A549 (cell line): ENCODE results near the gene TRIO. TPM values are rescaled to one million over a fixed set of nuclear protein-coding genes. Genes with fewer than 3 reads are reported as not detected.

Experiments
- ATAC-seq, 2 experiments: fragments of 200-7000 bp in 1 of 2; fragments of >200 bp in 1 of 2; cut with Nextera tagmentation in 1 of 2; cut with Tn5 transposase in 1 of 2; 3 replicates each; pipeline versions ENCODE4 v1.8.0 to v1.9.1; 2018 to 2020; ENCODE audit warnings: mild to moderate bottlenecking in 1 of 2, moderate library complexity in 1 of 2
- CTCF ChIA-PET: fragments of 300-600 bp; sonication (Branson Sonifier 250); formaldehyde crosslinking; extraction: SDS; loops from one replicate; lab custom pipeline; 2021; ENCODE audit warnings: antibody characterized with exemption, inconsistent platforms; lab: Yijun Ruan, JAX
- POLR2A ChIA-PET: fragments of 350-600 bp; formaldehyde crosslinking; extraction: SDS; loops from one replicate; lab custom pipeline; 2021; ENCODE audit warnings: antibody characterized with exemption, inconsistent platforms; lab: Yijun Ruan, JAX
- DNase-seq, 2 experiments: peaks; one replicate each; pipeline versions ENCODE4 v3.0.0 to v3.0.0-alpha.2; 2011 to 2016; ENCODE audit warnings: low read depth in 1 of 2, low spot score in 1 of 2
- FAIRE-seq: peaks from 2 replicates; lab custom pipeline; 2011; peaks lifted over from hg19 to GRCh38; lab: Jason Lieb, UNC
- H3K27ac ChIP-seq, 2 experiments: fragments of >200 bp; sonication (Bioruptor Twin); formaldehyde crosslinking; 3 replicates each; pipeline ENCODE4 v1.5.1; 2016 to 2017
- H3K4me1 ChIP-seq: fragments of >200 bp; sonication (Bioruptor Twin); formaldehyde crosslinking; 3 replicates; pipeline ENCODE4 v1.6.1; 2016
- H3K4me2 ChIP-seq: fragments of >200 bp; sonication (Bioruptor Twin); formaldehyde crosslinking; 3 replicates; pipeline ENCODE4 v1.6.1; 2016
- H3K4me3 ChIP-seq: fragments of >200 bp; sonication (Bioruptor Twin); formaldehyde crosslinking; 3 replicates; pipeline ENCODE4 v1.5.1; 2016
- H3K9me3 ChIP-seq: fragments of >200 bp; sonication (Bioruptor Twin); formaldehyde crosslinking; 3 replicates; pipeline ENCODE4 v1.6.1; 2016
- CEBPB ChIP-seq, 2 experiments: fragments of >200 bp in 1 of 2; sonication (Bioruptor Twin) in 1 of 2; formaldehyde crosslinking in 1 of 2; IDR thresholded peaks; 2 replicates each; pipeline ENCODE4 v1.6.1; 2012 to 2016
- CHD2 ChIP-seq: fragments of 150-350 bp; IDR thresholded peaks from 2 replicates; pipeline ENCODE4 v1.6.1; 2014; ENCODE audit warnings: low read length; ENCODE audit not compliant: partially characterized antibody
- E2F6 ChIP-seq: IDR thresholded peaks from 2 replicates; pipeline ENCODE4 v1.6.1; 2012; ENCODE audit warnings: low read depth, borderline replicate concordance
- EHF ChIP-seq: fragments of 250-450 bp; sonication (Bioruptor Pico); IDR thresholded peaks from 2 replicates; pipeline ENCODE4 v1.5.0; 2020; ENCODE audit warnings: mild to moderate bottlenecking
- EP300 ChIP-seq, 2 experiments: fragments of >200 bp; sonication (Bioruptor Twin); formaldehyde crosslinking; IDR thresholded peaks; 2 replicates in 1 of 2; 3 replicates in 1 of 2; pipeline ENCODE4 v1.6.1; 2016 to 2017
- ESRRA ChIP-seq: fragments of 150-350 bp; IDR thresholded peaks from 2 replicates; pipeline ENCODE4 v1.6.1; 2014; ENCODE audit warnings: mild to moderate bottlenecking, low read length, borderline replicate concordance
- FOSB ChIP-seq: fragments of 250-450 bp; sonication (Bioruptor Pico); IDR thresholded peaks from 2 replicates; pipeline ENCODE4 v1.5.0; 2020; ENCODE audit warnings: mild to moderate bottlenecking, moderate library complexity
- FOSL2 ChIP-seq, 2 experiments: fragments of 450-650 bp in 1 of 2; fragments of >200 bp in 1 of 2; sonication (Bioruptor Twin) in 1 of 2; formaldehyde crosslinking; IDR thresholded peaks; 2 replicates each; pipeline versions ENCODE4 v1.5.0 to v1.6.1; 2016 to 2020; ENCODE audit warnings: mild to moderate bottlenecking in 1 of 2, moderate library complexity in 1 of 2
- HDAC2 ChIP-seq: fragments of 200-600 bp; sonication (generic); IDR thresholded peaks from 2 replicates; pipeline ENCODE4 v1.6.1; 2016
- HEYL ChIP-seq: fragments of 250-450 bp; sonication (Bioruptor Pico); IDR thresholded peaks from 2 replicates; pipeline ENCODE4 v1.8.0; 2021; ENCODE audit warnings: mild to moderate bottlenecking, moderate library complexity
- JUN ChIP-seq, 2 experiments: fragments of >200 bp; sonication (Bioruptor Twin); formaldehyde crosslinking; IDR thresholded peaks; 2 replicates in 1 of 2; 3 replicates in 1 of 2; pipeline ENCODE4 v1.6.1; 2016 to 2017
- JUNB ChIP-seq: fragments of >200 bp; sonication (Bioruptor Twin); formaldehyde crosslinking; IDR thresholded peaks from 2 replicates; pipeline ENCODE4 v1.6.1; 2016
- MAX ChIP-seq: IDR thresholded peaks from 2 replicates; pipeline ENCODE4 v1.6.1; 2012
- NPAS2 ChIP-seq: fragments of 250-450 bp; sonication (Bioruptor Pico); IDR thresholded peaks from 2 replicates; pipeline ENCODE4 v1.8.0; 2022; ENCODE audit warnings: mild to moderate bottlenecking, moderate library complexity, borderline replicate concordance
- PHF8 ChIP-seq: fragments of 200-600 bp; sonication (generic); IDR thresholded peaks from 2 replicates; pipeline ENCODE4 v1.6.1; 2016; ENCODE audit warnings: low read depth, mild to moderate bottlenecking, antibody characterized with exemption, moderate library complexity, borderline replicate concordance
- RAD21 ChIP-seq, 2 experiments: fragments of >200 bp in 1 of 2; sonication (Bioruptor Twin) in 1 of 2; formaldehyde crosslinking in 1 of 2; IDR thresholded peaks in 1 of 2; conservative IDR thresholded peaks in 1 of 2; 2 replicates in 1 of 2; 3 replicates in 1 of 2; pipeline ENCODE4 v1.6.1; 2012 to 2018; ENCODE audit warnings: inconsistent platforms in 1 of 2
- RFX5 ChIP-seq: fragments of 450-650 bp; IDR thresholded peaks from 2 replicates; pipeline ENCODE4 v1.7.1; 2014; ENCODE audit warnings: antibody characterized with exemption, mild to moderate bottlenecking, moderate library complexity
- RNF2 ChIP-seq: fragments of 200-600 bp; sonication (generic); IDR thresholded peaks from 2 replicates; pipeline ENCODE4 v1.6.1; 2016; ENCODE audit warnings: low read depth, mild to moderate bottlenecking, antibody characterized with exemption, moderate library complexity, borderline replicate concordance
- SREBF2 ChIP-seq: fragments of 450-650 bp; IDR thresholded peaks from 2 replicates; pipeline ENCODE4 v1.6.1; 2014; ENCODE audit warnings: mild to moderate bottlenecking, moderate library complexity
- TFCP2L1 ChIP-seq: fragments of 250-450 bp; sonication (Bioruptor Pico); IDR thresholded peaks from 2 replicates; pipeline ENCODE4 v1.5.0; 2021; ENCODE audit warnings: mild to moderate bottlenecking
- ZC3H11A ChIP-seq: fragments of 450-650 bp; IDR thresholded peaks from 2 replicates; pipeline ENCODE4 v1.6.1; 2014; ENCODE audit warnings: antibody characterized with exemption, mild to moderate bottlenecking
- ZFP36 ChIP-seq: fragments of 450-650 bp; IDR thresholded peaks from 2 replicates; pipeline ENCODE4 v1.6.1; 2014; ENCODE audit warnings: borderline replicate concordance; ENCODE audit not compliant: partially characterized antibody
- ZSCAN20 ChIP-seq: fragments of 250-450 bp; sonication (Bioruptor Pico); IDR thresholded peaks from 2 replicates; pipeline ENCODE4 v1.8.0; 2022; ENCODE audit warnings: mild to moderate bottlenecking, moderate library complexity
- WGBS: methylation state at CpG from one replicate; pipeline ENCODE4 v1.1.6; 2017; ENCODE audit errors: missing lambda C conversion rate; 5-methylcytosine and 5-hydroxymethylcytosine counted together
- polyA plus RNA-seq, 4 experiments: library from polyadenylated mRNA; depleted of rRNA in 3 of 4; stranded (reverse); fragments of >200 nt; fragmentation: RNase III in 1 of 4; extraction: RNeasy Plus Mini Kit Qiagen cat#74134 plus additional on column Dnase treatment in 1 of 4; gene quantifications; 2 replicates in 3 of 4; 3 replicates in 1 of 4; pipeline ENCODE4 v1.2.3, GENCODE V29; 2011 to 2017
- TF ChIP-seq, protein P1 (sequence below): IDR thresholded peaks from 2 replicates; pipeline ENCODE4 v1.6.1; 2012
- TF ChIP-seq, protein P2 (sequence below): fragments of >200 bp; sonication (Bioruptor Twin); formaldehyde crosslinking; IDR thresholded peaks from 3 replicates; pipeline ENCODE4 v1.5.1; 2016
- TF ChIP-seq, protein P3 (sequence below): fragments of 200-600 bp; sonication (generic); IDR thresholded peaks from 2 replicates; pipeline ENCODE4 v1.6.1; 2016; ENCODE audit warnings: antibody characterized with exemption, mild to moderate bottlenecking, moderate library complexity

The TRIO gene
- polyA plus RNA-seq, 2 of the 4 experiments (the other 2 are of a cell fraction): 47.5 to 79.0 TPM

DNA sequence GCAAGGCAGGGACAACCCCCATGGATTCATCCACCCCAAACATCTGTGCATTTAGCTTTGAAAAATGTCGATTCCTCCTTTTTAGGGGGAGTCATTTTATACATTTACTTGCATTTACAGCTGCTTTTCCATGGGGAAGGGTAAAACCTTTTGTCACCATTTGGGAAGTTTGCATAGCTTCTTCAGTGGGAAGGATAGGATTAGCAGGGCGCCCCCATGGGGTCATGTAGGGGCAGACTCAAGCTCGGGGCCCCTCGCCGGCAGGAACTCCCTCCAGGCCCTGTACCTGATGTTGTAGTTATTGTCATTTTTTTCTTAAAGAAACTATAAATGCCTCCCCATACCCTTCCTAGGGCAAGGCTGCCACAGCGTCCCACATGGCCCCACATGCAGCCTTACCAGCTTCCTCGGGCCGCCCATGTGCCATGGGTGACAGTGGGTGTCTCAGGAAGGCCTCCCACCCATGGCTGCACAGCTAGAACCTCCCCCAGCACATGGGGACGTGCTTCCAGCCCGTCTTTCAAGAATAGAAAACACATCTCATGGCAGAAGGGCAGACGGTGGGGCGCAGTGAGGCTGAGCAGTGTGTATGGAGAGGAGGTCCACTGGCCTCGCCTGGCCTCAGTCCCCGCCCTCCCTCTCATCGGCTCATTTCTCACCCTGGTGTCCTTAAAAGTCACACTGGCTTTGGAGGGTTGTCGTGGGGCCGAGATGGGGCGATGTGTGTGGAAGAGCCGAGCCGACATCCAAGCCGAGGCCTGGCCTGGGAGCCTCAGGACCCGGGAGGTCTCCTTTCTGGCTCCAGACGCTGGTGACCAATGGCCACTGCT is 362.4 kb downstream of the TRIO start:
- ChIA-PET CTCF (interaction anchor here (0.5 to 1.4 kb wide), 2 partner anchors 13 to 15 kb away, joined by 3 read pairs; no protein-coding TSS in a partner anchor), POLR2A (no interaction called here)
- FAIRE-seq (no peak), ATAC-seq (no peak; a peak in 1 of 6 replicates), DNase-seq (no peak)
- TF ChIP-seq ZC3H11A (no peak), RAD21 (conservative IDR thresholded peaks at IDR 0.05 in 1 of 2, IDR thresholded peaks at IDR 0.05 in 1 of 2) (no peak), RNF2 (no peak), ZSCAN20 (CRISPR knock-in tag) (no peak), FOSL2 (IDR thresholded peaks at IDR 0.05) (no peak), FOSL2 (CRISPR knock-in tag; IDR thresholded peaks at IDR 0.05) (no peak), ESRRA (no peak), JUNB (no peak), EHF (no peak), RFX5 (no peak), CHD2 (no peak), EP300 (IDR thresholded peaks at IDR 0.05) (no peak), CEBPB (IDR thresholded peaks at IDR 0.05) (no peak), HDAC2 (no peak), MAX (no peak), NPAS2 (CRISPR knock-in tag) (no peak), SREBF2 (no peak), FOSB (no peak)
- TF ChIP-seq, protein P1, sequence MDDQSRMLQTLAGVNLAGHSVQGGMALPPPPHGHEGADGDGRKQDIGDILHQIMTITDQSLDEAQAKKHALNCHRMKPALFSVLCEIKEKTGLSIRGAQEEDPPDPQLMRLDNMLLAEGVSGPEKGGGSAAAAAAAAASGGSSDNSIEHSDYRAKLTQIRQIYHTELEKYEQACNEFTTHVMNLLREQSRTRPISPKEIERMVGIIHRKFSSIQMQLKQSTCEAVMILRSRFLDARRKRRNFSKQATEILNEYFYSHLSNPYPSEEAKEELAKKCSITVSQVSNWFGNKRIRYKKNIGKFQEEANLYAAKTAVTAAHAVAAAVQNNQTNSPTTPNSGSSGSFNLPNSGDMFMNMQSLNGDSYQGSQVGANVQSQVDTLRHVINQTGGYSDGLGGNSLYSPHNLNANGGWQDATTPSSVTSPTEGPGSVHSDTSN: no peak
- TF ChIP-seq, protein P2, sequence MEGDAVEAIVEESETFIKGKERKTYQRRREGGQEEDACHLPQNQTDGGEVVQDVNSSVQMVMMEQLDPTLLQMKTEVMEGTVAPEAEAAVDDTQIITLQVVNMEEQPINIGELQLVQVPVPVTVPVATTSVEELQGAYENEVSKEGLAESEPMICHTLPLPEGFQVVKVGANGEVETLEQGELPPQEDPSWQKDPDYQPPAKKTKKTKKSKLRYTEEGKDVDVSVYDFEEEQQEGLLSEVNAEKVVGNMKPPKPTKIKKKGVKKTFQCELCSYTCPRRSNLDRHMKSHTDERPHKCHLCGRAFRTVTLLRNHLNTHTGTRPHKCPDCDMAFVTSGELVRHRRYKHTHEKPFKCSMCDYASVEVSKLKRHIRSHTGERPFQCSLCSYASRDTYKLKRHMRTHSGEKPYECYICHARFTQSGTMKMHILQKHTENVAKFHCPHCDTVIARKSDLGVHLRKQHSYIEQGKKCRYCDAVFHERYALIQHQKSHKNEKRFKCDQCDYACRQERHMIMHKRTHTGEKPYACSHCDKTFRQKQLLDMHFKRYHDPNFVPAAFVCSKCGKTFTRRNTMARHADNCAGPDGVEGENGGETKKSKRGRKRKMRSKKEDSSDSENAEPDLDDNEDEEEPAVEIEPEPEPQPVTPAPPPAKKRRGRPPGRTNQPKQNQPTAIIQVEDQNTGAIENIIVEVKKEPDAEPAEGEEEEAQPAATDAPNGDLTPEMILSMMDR: no peak
- H3K9me3 ChIP-seq: no peaks in the 10 kb centered on the region
- H3K4me3 ChIP-seq: no peak overlapping the region
- H3K27ac ChIP-seq: no peak overlapping the region
- H3K4me1 ChIP-seq: no peaks in the 10 kb centered on the region
- 90% methylated on average over 22 of the region's 23 CpGs for WGBS
- H3K4me2 ChIP-seq: no peak overlapping the region

- FAIRE-seq (no peak), DNase-seq (no peak), ATAC-seq (no peak)
- ChIA-PET POLR2A (no interaction called here), CTCF (interaction anchor here (0.6 to 1.4 kb wide), 2 partner anchors 14 to 143 kb away, joined by 3 to 5 read pairs; no protein-coding TSS in a partner anchor)
- WGBS: 92% methylated on average over 7 of the region's 7 CpGs
- H3K9me3 ChIP-seq: no peaks in the 10 kb centered on the region
- TF ChIP-seq RNF2: no peak
- TF ChIP-seq, protein P3, sequence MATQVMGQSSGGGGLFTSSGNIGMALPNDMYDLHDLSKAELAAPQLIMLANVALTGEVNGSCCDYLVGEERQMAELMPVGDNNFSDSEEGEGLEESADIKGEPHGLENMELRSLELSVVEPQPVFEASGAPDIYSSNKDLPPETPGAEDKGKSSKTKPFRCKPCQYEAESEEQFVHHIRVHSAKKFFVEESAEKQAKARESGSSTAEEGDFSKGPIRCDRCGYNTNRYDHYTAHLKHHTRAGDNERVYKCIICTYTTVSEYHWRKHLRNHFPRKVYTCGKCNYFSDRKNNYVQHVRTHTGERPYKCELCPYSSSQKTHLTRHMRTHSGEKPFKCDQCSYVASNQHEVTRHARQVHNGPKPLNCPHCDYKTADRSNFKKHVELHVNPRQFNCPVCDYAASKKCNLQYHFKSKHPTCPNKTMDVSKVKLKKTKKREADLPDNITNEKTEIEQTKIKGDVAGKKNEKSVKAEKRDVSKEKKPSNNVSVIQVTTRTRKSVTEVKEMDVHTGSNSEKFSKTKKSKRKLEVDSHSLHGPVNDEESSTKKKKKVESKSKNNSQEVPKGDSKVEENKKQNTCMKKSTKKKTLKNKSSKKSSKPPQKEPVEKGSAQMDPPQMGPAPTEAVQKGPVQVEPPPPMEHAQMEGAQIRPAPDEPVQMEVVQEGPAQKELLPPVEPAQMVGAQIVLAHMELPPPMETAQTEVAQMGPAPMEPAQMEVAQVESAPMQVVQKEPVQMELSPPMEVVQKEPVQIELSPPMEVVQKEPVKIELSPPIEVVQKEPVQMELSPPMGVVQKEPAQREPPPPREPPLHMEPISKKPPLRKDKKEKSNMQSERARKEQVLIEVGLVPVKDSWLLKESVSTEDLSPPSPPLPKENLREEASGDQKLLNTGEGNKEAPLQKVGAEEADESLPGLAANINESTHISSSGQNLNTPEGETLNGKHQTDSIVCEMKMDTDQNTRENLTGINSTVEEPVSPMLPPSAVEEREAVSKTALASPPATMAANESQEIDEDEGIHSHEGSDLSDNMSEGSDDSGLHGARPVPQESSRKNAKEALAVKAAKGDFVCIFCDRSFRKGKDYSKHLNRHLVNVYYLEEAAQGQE: no peak
- no peak for TF ChIP-seq FOSB
- TF ChIP-seq ZC3H11A: no peak
- no peak for TF ChIP-seq ZFP36
- no peak for TF ChIP-seq PHF8
- no peak for TF ChIP-seq ZSCAN20 (CRISPR knock-in tag)
- TF ChIP-seq E2F6: no peak
- TF ChIP-seq HEYL: no peak
- TF ChIP-seq JUN (IDR thresholded peaks at IDR 0.05): no peak
- TF ChIP-seq TFCP2L1 (CRISPR knock-in tag): no peak
- no peak overlapping the region for H3K4me3 ChIP-seq
- no peak overlapping the region for H3K4me2 ChIP-seq
- no peaks in the 10 kb centered on the region for H3K4me1 ChIP-seq
- H3K27ac ChIP-seq: no peak overlapping the region
Measured at GRCh38 chr5:14506140-14506538, 363.0 kb downstream of the TRIO start.
